KMS-11 (cell line): Measurements from ENCODE around the gene PON3.
A peak's percentile ranks its signal among the peaks of the same experiment; 100 is the strongest.

Experiments used
- H2AFZ ChIP-seq: fragments of 200-600 bp; sonication (generic); 2 replicates; pipeline ENCODE4 v1.6.1; 2016; ENCODE audit warnings: antibody characterized with exemption, mixed run types, low read depth
- H3K27ac ChIP-seq: fragments of 200-600 bp; sonication (generic); 2 replicates; pipeline ENCODE4 v1.6.1; 2016; ENCODE audit warnings: mild to moderate bottlenecking, mixed run types
- H3K27me3 ChIP-seq: fragments of 200-600 bp; sonication (generic); 2 replicates; pipeline ENCODE4 v1.6.1; 2017; ENCODE audit warnings: mild to moderate bottlenecking, low read depth, mixed run types, moderate library complexity; ENCODE audit not compliant: insufficient read depth
- H3K36me3 ChIP-seq: fragments of 200-600 bp; sonication (generic); 2 replicates; pipeline ENCODE4 v1.6.1; 2017; ENCODE audit warnings: mild to moderate bottlenecking, mixed run types; ENCODE audit not compliant: insufficient read depth
- H3K4me1 ChIP-seq: fragments of 200-600 bp; sonication (generic); 2 replicates; pipeline ENCODE4 v1.6.1; 2016; ENCODE audit warnings: mild to moderate bottlenecking, low read depth, mixed run types; ENCODE audit not compliant: poor library complexity, severe bottlenecking
- H3K4me2 ChIP-seq: fragments of 200-600 bp; sonication (generic); 2 replicates; pipeline ENCODE4 v1.7.0; 2016; ENCODE audit warnings: mild to moderate bottlenecking, mixed run types
- H3K4me3 ChIP-seq: fragments of 200-600 bp; sonication (generic); IDR thresholded peaks from 2 replicates; pipeline ENCODE4 v1.6.1; 2017; ENCODE audit warnings: low read depth, low read length, mixed read lengths; ENCODE audit not compliant: insufficient read depth
- H3K79me2 ChIP-seq: fragments of 200-600 bp; sonication (generic); 2 replicates; pipeline ENCODE4 v1.6.1; 2016; ENCODE audit warnings: low read depth, mixed run types; ENCODE audit not compliant: insufficient read depth
- H3K9ac ChIP-seq: fragments of 200-600 bp; sonication (generic); 2 replicates; pipeline ENCODE4 v1.6.1; 2016; ENCODE audit warnings: mild to moderate bottlenecking, mixed run types
- H4K20me1 ChIP-seq: fragments of 200-600 bp; sonication (generic); 2 replicates; pipeline ENCODE4 v1.6.1; 2016; ENCODE audit warnings: mild to moderate bottlenecking, mixed run types; ENCODE audit not compliant: insufficient read depth
- TF ChIP-seq, protein P1 (sequence below): fragments of 200-600 bp; sonication (generic); conservative IDR thresholded peaks from 2 replicates; pipeline ENCODE4 v1.6.1; 2017; ENCODE audit warnings: low read depth, mild to moderate bottlenecking, antibody characterized with exemption, low read length, moderate library complexity, mixed read lengths

The PON3 gene

DNA sequence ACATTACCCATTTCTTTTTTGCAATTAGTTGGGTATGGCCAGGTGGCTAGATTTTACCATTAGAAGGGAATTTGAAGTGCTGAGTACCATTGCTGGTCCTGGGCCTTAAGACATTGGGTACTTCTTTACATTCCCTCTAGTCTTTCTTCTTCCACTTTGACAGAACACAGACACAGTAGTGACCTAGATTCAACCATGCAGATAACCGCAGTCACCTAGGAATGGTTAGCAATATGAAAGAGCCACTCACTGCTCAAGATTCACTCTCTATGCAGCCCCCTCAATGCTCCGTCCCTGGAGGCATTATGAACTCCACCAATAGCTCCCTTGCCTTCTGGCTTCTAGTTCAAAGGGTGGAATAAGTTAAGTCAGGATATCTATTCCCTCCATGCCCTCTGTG lies 55.7 kb downstream of the PON3 start:
- TF ChIP-seq, protein P1, sequence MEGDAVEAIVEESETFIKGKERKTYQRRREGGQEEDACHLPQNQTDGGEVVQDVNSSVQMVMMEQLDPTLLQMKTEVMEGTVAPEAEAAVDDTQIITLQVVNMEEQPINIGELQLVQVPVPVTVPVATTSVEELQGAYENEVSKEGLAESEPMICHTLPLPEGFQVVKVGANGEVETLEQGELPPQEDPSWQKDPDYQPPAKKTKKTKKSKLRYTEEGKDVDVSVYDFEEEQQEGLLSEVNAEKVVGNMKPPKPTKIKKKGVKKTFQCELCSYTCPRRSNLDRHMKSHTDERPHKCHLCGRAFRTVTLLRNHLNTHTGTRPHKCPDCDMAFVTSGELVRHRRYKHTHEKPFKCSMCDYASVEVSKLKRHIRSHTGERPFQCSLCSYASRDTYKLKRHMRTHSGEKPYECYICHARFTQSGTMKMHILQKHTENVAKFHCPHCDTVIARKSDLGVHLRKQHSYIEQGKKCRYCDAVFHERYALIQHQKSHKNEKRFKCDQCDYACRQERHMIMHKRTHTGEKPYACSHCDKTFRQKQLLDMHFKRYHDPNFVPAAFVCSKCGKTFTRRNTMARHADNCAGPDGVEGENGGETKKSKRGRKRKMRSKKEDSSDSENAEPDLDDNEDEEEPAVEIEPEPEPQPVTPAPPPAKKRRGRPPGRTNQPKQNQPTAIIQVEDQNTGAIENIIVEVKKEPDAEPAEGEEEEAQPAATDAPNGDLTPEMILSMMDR: no peak
- Histone ChIP-seq H3K4me2 (no peak overlapping the region), H2AFZ (no peak overlapping the region), H3K4me1 (no peaks in the 10 kb centered on the region), H3K4me3 (no peak overlapping the region), H3K36me3 (no peaks in the 10 kb centered on the region), H3K9ac (no peak overlapping the region), H3K27me3 (no peaks in the 10 kb centered on the region), H3K27ac (no peak overlapping the region), H4K20me1 (no peaks in the 10 kb centered on the region), H3K79me2 (no peaks in the 10 kb centered on the region)

DNA sequence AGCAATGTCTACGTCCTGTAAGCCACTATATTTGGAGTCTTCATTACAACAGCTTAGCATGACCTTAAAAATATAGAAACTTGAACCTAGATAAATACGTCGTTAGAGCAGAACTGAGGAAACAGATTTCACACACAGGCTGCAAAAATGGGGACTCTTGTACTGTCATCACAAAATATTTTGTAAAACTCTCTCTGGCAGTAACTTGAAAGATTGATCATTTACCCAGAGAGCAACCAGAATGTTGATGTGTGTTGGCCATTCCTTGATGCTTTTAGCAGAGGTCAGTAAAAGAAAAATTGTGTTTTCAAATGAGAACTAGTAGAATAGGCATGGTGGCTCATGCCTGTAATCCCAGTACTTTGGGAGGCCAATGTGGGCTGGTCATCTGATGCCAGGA lies 57.3 kb downstream of the PON3 start:
- no peak overlapping the region for H3K9ac ChIP-seq
- no peak overlapping the region for H2AFZ ChIP-seq
- no peak overlapping the region for H3K4me2 ChIP-seq
- H4K20me1 ChIP-seq: no peaks in the 10 kb centered on the region
- no peak overlapping the region for H3K4me3 ChIP-seq
- no peaks in the 10 kb centered on the region for H3K4me1 ChIP-seq
- TF ChIP-seq, protein P1: no peak
- H3K27me3 ChIP-seq: no peaks in the 10 kb centered on the region
- H3K36me3 ChIP-seq: no peaks in the 10 kb centered on the region
- H3K27ac ChIP-seq: no peak overlapping the region
- no peaks in the 10 kb centered on the region for H3K79me2 ChIP-seq

DNA sequence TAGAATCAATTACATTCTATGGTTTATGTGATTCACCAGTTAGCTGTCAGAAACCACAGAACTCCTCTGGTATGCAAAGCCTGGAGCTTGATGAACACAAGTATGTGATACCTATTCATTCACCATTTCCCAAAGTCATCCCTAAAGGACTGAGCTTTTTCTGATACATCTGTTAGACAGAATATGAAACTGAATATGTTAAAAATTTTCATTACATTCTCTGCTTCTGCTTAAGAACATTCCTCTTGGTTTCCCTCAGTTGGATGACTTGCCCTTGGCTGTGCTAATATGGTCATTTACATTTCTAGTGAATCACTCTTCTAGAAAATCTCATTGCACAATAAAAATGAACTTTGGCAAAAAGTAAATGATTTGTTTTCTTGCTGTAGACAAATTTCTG lies 61.1 kb downstream of the PON3 start:
- TF ChIP-seq, protein P1: no peak
- H3K79me2 ChIP-seq: no peaks in the 10 kb centered on the region
- no peak overlapping the region for H3K9ac ChIP-seq
- H3K4me3 ChIP-seq: no peak overlapping the region
- H4K20me1 ChIP-seq: no peaks in the 10 kb centered on the region
- H2AFZ ChIP-seq: no peak overlapping the region
- no peak overlapping the region for H3K27ac ChIP-seq
- H3K4me2 ChIP-seq: no peak overlapping the region
- no peaks in the 10 kb centered on the region for H3K36me3 ChIP-seq
- H3K27me3 ChIP-seq: no peaks in the 10 kb centered on the region
- H3K4me1 ChIP-seq: peaks cover 12% of the 10 kb centered on the region

DNA sequence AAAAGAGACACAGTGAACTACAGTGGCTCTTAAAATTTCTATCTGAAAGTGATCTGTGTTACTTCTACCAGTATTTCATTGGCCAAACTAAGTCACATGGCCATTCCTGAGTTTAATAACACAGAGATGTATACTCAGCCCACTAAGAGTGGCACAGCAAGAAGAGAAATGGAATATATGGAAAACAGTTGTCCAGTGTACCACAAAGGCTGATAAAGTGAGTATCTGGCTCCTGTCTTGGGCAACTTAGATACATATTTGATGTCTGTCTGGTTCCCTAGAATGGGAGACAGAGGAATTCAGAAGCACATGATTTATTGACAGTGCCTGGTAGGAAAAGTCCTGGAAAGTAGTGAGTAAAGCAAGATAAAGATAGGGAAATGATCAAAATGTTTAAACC lies 61.7 kb downstream of the PON3 start:
- Histone ChIP-seq H3K4me2 (no peak overlapping the region), H3K27me3 (no peaks in the 10 kb centered on the region), H2AFZ (no peak overlapping the region), H3K4me1 (peaks cover 15% of the 10 kb centered on the region), H3K9ac (no peak overlapping the region), H4K20me1 (no peaks in the 10 kb centered on the region), H3K36me3 (no peaks in the 10 kb centered on the region), H3K79me2 (no peaks in the 10 kb centered on the region), H3K27ac (no peak overlapping the region), H3K4me3 (no peak overlapping the region)
- TF ChIP-seq, protein P1: no peak

DNA sequence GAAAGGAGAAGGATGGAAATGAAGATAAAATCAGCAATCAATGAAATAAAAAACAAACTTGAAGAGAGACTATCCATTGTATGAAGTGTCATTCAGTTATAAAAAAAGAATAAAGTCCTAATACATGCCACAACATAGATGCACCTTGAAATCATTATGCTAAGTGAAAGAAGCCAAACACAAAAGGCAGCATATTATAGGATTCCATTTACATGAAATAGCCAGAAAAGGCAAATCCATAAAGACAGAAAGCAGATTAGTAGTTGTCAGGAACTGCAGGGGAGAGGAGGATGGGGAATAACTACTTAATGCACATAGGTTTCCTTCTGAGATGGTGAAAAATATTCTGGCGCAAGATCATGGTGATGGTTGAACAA lies 65.2 kb downstream of the PON3 start:
- no peak overlapping the region for H2AFZ ChIP-seq
- peak overlapping the region; percentile 59 for H3K4me2 ChIP-seq
- no peaks in the 10 kb centered on the region for H4K20me1 ChIP-seq
- no peak overlapping the region for H3K27ac ChIP-seq
- H3K4me3 ChIP-seq: no peak overlapping the region
- peaks cover 15% of the 10 kb centered on the region for H3K4me1 ChIP-seq
- no peaks in the 10 kb centered on the region for H3K79me2 ChIP-seq
- no peaks in the 10 kb centered on the region for H3K27me3 ChIP-seq
- TF ChIP-seq, protein P1: no peak
- H3K36me3 ChIP-seq: no peaks in the 10 kb centered on the region
- no peak overlapping the region for H3K9ac ChIP-seq
